D721Med (cell line): Measurements from ENCODE around the gene JMJD7.
"Not testable (repeated sequence)": the region's sequence is repeated elsewhere in the genome, so short reads cannot be mapped to it uniquely, and the experiment has no call there.

Source experiments
- DNase-seq: peaks from one replicate; pipeline ENCODE4 v3.0.0; 2011; ENCODE audit warnings: low spot score; ENCODE audit not compliant: insufficient read length
- FAIRE-seq: peaks from 2 replicates; lab custom pipeline; 2011; peaks lifted over from hg19 to GRCh38; lab: Jason Lieb, UNC
- TF ChIP-seq, protein P1 (sequence below): IDR thresholded peaks from 2 replicates; pipeline ENCODE4 v1.5.1; 2012; ENCODE audit warnings: mild to moderate bottlenecking, control low read depth; ENCODE audit not compliant: insufficient read depth; ENCODE audit errors: missing control alignments

The JMJD7 gene

GRCh38 chr15:41827290-41827879 is 507 bp upstream of the JMJD7 start:
- DNase-seq (no peak), FAIRE-seq (no peak)
- TF ChIP-seq, protein P1, sequence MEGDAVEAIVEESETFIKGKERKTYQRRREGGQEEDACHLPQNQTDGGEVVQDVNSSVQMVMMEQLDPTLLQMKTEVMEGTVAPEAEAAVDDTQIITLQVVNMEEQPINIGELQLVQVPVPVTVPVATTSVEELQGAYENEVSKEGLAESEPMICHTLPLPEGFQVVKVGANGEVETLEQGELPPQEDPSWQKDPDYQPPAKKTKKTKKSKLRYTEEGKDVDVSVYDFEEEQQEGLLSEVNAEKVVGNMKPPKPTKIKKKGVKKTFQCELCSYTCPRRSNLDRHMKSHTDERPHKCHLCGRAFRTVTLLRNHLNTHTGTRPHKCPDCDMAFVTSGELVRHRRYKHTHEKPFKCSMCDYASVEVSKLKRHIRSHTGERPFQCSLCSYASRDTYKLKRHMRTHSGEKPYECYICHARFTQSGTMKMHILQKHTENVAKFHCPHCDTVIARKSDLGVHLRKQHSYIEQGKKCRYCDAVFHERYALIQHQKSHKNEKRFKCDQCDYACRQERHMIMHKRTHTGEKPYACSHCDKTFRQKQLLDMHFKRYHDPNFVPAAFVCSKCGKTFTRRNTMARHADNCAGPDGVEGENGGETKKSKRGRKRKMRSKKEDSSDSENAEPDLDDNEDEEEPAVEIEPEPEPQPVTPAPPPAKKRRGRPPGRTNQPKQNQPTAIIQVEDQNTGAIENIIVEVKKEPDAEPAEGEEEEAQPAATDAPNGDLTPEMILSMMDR: no peak

DNA sequence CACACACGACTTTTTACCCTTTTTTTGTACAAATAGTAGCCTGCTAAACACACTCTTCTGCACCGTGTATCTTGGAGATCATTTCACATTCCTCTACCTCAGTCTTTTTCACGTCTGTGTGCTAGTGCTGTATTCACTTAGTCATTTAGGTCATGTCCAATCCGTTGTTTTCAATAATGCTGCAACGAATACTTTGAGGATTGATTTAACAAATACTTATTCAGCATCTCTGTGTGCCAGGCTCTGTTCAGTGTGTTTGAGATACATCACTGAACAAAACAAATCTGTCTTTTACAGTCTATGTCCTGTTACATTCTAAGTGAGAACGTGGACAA is 882 bp downstream of the JMJD7 start:
- no peak for DNase-seq
- FAIRE-seq: no peak
- TF ChIP-seq, protein P1: no peak

GRCh38 chr15:41829959-41830646 is 2.2 kb downstream of the JMJD7 start:
- DNase-seq (no peak), FAIRE-seq (no peak)
- TF ChIP-seq, protein P1: no peak

GRCh38 chr15:41831291-41831690 is 3.4 kb downstream of the JMJD7 start:
- not testable (repeated sequence) for DNase-seq, FAIRE-seq

DNA sequence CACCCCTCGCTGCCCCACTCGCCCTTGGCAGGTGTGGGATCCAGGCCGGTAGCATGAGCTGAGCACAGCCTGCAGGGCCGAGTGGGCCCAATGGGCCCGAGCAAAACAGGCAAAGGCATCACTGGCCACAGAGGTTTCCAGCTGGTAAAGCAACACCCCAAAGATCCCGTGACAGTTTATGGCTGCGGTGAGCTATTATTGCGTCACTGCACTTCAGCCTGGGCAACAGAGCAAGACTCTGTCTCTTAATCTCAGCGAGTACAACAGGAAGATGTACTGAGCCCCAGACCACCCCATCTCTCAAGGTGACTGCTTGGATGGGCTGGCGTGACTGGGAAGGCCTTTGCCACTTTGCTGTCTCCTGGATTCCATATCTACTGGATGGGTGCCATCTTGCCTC is 4.3 kb downstream of the JMJD7 start:
- DNase-seq (no peak), FAIRE-seq (no peak)
- TF ChIP-seq, protein P1: no peak

DNA sequence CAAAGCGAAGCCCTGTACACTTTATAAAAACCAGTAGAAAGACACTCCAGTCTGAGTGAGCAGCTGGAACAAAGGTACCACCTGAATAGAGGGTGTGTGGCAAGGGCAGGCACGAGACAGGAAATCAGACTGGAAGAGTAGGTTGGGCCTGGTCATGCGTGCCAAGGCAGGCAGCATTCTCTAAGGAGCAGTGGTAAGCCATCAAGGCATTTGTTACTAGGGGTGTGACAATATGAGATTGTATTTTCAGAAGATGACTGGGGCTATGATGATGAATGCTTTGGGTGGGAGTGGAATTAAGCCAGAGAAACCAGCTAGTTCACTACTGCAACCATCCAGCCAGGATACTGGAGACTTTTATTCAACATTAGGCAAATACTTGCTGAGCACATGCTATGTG is 5.0 kb downstream of the JMJD7 start:
- DNase-seq: no peak
- TF ChIP-seq, protein P1: no peak
- FAIRE-seq: no peak

DNA sequence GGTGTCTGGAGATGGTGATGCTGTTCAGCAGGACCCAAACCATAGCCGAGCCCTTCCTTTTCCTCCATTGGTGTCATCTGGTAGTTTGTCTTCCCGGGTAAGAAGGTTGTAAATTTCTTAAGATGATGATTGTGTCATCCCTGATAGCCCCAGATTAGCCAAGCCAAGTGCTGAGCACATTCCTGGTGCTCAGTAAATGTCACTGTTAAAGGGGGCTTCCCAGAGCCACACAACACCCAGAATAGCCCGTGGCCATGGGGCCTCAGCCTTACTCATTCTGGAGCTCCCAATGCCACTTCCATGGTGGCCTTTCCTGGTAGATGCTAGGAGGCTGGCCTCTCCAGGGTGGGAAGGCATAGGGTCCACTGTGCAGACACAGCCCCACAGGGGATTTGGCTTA is 6.2 kb downstream of the JMJD7 start:
- TF ChIP-seq, protein P1: no peak
- DNase-seq (no peak), FAIRE-seq (no peak)
